ENCODE data around the gene WBP1L. TPM values are rescaled to one million over a fixed set of nuclear protein-coding genes. Genes with fewer than 3 reads are reported as not detected.

WBP1L gene
- total RNA-seq, 2 donors from 2014 or later = 123 to 268 TPM

DNA sequence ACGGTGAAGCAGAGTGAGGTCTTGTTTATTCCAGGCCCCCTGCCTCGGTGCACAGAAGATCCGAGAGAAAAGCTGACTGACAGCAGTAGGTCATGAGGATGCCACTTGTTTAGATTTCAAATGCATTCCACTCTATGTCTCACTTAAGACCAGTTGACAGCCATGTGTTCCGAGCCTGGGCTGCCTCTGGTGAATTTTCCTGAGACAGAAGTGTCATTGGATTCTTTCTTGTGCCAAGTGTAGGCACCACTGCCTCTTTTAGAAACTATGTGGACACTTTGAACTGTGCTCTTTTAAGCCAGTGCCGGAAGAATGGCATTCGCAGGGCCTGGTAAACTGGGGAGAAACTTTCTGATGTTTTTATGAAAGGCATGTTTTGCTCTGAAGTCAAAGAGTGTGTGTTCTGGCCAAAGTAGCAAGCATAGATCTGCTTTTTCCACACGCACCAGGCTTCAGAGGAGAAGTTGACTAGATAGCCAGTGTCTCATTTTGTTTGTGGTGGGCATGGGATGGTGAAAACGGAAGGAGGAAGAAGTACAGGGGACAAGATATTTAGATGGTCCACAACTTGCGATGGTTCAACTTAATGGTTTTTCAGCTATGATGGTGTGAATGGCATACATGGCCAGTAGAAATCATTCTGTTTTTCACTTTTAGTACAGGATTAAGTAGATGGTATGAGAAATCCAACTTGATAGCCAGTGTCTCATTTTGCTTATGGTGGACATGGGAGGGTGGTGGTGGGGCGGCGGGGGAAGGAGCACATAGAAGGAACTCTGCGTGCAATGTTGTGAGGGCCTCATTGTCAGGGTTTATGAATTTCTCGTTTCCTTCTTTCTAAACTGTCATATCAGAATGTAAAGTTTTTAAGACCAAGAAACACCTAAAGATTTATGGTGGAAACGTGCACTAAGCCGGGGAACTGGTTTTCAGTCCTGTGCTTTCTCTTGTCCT is 52.0 kb downstream of the WBP1L start:
- ATAC-seq (ENCODE audit: insufficient number of reproducible peaks, low FRiP score, low read depth) = no peak
- Histone ChIP-seq H3K4me1 (ENCODE audit: control insufficient read depth in 1 of 2, low read depth in 2 of 2) (peaks cover 62 to 86% of the 10 kb centered on the region in 2 donors), H3K27ac (peak overlapping the region in 1 of 2 donors; percentile 59), H3K4me3 (peak overlapping the region; percentile 35), H3K36me3 (peaks cover 15% of the 10 kb centered on the region), H3K27me3 (replicated peaks; ENCODE audit: insufficient read depth) (no peaks in the 10 kb centered on the region), H3K9me3 (no peaks in the 10 kb centered on the region)
- TF ChIP-seq, protein P1, sequence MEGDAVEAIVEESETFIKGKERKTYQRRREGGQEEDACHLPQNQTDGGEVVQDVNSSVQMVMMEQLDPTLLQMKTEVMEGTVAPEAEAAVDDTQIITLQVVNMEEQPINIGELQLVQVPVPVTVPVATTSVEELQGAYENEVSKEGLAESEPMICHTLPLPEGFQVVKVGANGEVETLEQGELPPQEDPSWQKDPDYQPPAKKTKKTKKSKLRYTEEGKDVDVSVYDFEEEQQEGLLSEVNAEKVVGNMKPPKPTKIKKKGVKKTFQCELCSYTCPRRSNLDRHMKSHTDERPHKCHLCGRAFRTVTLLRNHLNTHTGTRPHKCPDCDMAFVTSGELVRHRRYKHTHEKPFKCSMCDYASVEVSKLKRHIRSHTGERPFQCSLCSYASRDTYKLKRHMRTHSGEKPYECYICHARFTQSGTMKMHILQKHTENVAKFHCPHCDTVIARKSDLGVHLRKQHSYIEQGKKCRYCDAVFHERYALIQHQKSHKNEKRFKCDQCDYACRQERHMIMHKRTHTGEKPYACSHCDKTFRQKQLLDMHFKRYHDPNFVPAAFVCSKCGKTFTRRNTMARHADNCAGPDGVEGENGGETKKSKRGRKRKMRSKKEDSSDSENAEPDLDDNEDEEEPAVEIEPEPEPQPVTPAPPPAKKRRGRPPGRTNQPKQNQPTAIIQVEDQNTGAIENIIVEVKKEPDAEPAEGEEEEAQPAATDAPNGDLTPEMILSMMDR (IDR thresholded peaks at IDR 0.05) = no peak
- DNase-seq (ENCODE audit: low spot score) = no peak

DNA sequence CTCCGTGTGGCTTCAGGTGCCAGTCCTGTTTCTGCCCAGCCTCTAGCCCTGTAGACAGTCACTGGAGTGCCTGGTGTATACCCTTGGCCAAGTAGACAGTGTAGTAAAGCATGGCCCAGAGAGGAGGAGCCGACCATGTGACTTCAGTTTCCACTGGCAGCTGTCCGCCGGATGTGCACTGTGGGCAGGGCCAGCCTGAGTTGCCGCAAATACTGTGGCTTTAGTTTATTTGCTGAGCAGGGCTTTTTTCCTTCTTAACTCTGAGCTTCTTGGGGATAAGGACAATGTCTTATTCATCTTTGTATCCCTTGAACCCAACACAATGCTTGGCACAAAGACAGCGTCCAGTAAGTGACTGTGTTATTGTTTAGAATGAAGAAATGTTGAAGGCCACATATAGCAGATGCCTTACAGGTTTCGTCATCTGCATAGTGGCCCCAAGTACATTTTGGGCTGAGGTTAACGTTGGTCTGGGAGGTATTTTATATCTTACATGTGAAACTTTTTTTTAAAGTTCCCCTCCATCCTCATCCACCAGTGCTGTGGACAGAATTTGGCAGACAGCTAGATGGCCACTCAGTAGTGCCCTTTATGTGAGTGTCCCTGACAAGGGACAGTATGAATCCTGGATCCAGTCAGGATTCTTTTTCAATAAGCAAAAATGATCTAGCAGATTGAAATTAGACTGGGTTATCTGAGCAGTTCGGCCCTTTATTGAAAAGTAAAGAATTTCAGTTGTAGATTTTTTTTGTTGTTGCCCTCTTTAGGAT is 52.8 kb downstream of the WBP1L start:
- no peaks in the 10 kb centered on the region for H3K27me3 ChIP-seq (replicated peaks; ENCODE audit: insufficient read depth)
- peak overlapping the region; percentile 36 to 59 for H3K27ac ChIP-seq
- TF ChIP-seq, protein P1 (IDR thresholded peaks at IDR 0.05) = no peak
- H3K4me3 ChIP-seq = peak overlapping the region; percentile 35
- peaks cover 15% of the 10 kb centered on the region for H3K36me3 ChIP-seq
- DNase-seq (ENCODE audit: low spot score) = no peak
- peaks cover 66 to 85% of the 10 kb centered on the region in 2 donors for H3K4me1 ChIP-seq (ENCODE audit: control insufficient read depth in 1 of 2, low read depth in 2 of 2)
- peak; percentile 51 for ATAC-seq (ENCODE audit: insufficient number of reproducible peaks, low FRiP score, low read depth)
- no peaks in the 10 kb centered on the region for H3K9me3 ChIP-seq

DNA sequence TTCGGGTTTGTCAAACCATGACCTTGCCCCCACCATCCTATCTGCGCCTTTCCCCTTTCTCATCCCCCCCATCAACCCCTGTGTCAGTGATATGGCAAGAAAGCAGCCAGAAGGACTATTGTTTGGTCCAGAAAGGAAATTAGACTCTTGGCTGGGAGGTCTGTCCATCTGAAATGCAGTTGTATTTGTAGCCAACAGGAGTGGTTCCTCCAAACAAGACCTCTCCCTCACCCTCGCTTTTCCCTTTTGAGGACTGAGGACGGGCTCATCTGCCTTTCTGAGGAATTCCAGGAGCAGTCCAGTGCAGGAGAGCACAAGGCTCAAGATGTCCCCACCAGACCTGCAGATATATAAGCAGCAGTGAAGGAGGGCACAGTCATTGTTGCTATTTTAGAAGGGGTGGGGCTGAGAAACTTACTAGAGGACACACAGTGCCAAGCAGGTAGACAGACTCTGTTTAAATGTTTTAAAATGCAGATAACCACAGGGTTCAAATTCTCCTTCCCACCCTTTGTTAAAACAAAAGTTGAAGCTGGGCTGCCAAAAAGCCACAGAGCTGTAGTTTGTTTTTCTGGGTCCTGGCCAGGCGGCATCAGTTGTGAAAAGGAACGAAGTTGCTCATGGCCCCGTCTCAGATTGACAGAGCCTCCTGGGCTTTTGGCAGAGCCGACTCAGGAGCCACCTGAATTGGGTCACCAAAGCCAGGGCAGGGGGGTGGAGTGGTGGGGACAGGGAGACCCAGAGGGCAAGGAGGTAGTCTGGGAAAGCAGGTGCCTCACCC is 56.1 kb downstream of the WBP1L start:
- Histone ChIP-seq H3K36me3 (peaks cover 15% of the 10 kb centered on the region), H3K4me3 (peak overlapping the region; percentile 38), H3K27me3 (replicated peaks; ENCODE audit: insufficient read depth) (no peaks in the 10 kb centered on the region), H3K4me1 (ENCODE audit: control insufficient read depth in 1 of 2, low read depth in 2 of 2) (peaks cover 73 to 81% of the 10 kb centered on the region in 2 donors), H3K9me3 (no peaks in the 10 kb centered on the region), H3K27ac (peak overlapping the region; percentile 86 to 87)
- no peak for ATAC-seq (ENCODE audit: insufficient number of reproducible peaks, low FRiP score, low read depth)
- DNase-seq (ENCODE audit: low spot score) = no peak
- TF ChIP-seq, protein P1 (IDR thresholded peaks at IDR 0.05) = no peak

DNA sequence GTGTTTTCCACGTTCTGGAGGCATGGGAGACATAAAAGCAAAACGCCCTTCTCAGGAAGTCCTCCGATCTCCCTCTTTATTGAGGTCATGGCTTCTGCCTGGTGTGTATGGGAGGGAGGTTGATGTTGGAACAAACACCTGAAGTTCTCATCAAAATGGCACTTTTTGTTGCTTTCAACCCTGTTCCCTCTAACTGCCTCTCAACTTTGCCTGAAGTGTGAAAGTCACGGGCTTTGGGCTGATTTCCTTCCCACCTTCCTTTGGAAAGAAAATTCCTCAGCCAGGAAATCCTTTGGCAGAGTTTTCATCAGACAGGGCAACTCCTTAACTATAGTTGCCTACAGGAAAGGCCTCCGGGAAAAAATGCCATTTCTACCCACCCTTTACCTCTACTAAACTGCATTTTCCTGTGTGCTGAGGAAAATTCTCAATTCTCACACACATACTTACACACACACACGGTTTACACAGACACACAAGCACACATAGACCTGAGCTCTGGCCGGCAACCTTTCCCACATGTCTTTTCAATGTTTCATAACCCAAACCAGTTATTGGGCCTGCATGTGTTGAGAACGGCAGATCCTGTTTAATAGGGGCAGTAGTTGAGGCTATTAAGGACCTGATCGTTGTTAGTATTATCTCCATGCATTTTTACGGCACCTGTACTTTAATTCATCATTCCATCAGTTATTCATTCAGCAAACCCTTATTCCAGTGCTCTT is 57.0 kb downstream of the WBP1L start:
- peaks cover 15% of the 10 kb centered on the region for H3K36me3 ChIP-seq
- H3K9me3 ChIP-seq = no peaks in the 10 kb centered on the region
- ATAC-seq (ENCODE audit: insufficient number of reproducible peaks, low FRiP score, low read depth) = no peak
- no peak for DNase-seq (ENCODE audit: low spot score)
- H3K4me1 ChIP-seq (ENCODE audit: control insufficient read depth in 1 of 2, low read depth in 2 of 2) = peaks cover 65 to 75% of the 10 kb centered on the region in 2 donors
- H3K27ac ChIP-seq = peak overlapping the region; percentile 86 to 87
- peak overlapping the region; percentile 38 for H3K4me3 ChIP-seq
- TF ChIP-seq, protein P1 (IDR thresholded peaks at IDR 0.05) = no peak
- H3K27me3 ChIP-seq (replicated peaks; ENCODE audit: insufficient read depth) = no peaks in the 10 kb centered on the region

Measured in thoracic aorta (tissue), 2 donors.